ENCODE results near the gene IRX6. TPM values are rescaled to one million over a fixed set of nuclear protein-coding genes. Genes with fewer than 3 reads are reported as not detected.
A peak's percentile ranks its signal among the peaks of the same experiment; 100 is the strongest.

Gene IRX6
- total and polyA plus RNA-seq, 2 donors (not counting 1 experiment from before 2014, with no cell fraction given), result not detected

DNA sequence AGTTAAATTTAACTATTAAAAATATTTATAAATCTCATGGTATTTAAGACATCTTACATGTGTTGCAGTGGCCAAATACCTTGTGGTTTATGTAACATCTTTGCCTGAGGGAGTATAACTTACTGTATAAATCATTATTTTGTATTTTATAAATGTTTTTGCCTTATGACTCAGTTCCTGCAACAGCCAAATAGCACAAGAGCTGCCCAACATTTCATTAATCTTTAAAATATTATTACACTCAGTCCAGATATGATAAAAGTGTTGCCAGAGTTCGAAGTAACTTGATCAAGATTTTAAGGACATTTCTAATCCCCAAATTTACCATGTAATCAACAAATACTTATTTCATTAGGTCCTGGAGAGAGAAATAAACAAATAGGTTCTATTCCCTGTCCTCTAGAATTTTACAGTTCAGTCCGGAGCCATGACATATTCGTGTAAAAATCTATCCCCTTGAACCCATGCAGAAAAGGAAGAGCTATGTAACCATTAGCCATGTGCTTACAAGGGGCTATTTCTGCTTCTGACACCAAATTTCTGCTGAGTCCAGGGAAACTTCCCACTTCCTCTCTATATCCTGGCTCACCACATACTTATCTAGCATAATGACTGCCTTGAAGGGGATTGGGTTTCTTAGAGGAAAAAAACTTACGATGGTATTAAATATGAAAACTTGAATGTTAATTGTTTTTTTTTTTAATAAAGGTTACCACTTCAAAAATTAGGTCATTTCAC, 44.0 kb downstream of the IRX6 start:
- H3K4me1 ChIP-seq (ENCODE audit: control insufficient read depth, extremely low read depth, insufficient read depth, low read length), result no peaks in the 10 kb centered on the region
- TF ChIP-seq EZH2 (IDR thresholded peaks at IDR 0.05; ENCODE audit: low read length, missing control alignments), result no peak
- TF ChIP-seq, protein P1, sequence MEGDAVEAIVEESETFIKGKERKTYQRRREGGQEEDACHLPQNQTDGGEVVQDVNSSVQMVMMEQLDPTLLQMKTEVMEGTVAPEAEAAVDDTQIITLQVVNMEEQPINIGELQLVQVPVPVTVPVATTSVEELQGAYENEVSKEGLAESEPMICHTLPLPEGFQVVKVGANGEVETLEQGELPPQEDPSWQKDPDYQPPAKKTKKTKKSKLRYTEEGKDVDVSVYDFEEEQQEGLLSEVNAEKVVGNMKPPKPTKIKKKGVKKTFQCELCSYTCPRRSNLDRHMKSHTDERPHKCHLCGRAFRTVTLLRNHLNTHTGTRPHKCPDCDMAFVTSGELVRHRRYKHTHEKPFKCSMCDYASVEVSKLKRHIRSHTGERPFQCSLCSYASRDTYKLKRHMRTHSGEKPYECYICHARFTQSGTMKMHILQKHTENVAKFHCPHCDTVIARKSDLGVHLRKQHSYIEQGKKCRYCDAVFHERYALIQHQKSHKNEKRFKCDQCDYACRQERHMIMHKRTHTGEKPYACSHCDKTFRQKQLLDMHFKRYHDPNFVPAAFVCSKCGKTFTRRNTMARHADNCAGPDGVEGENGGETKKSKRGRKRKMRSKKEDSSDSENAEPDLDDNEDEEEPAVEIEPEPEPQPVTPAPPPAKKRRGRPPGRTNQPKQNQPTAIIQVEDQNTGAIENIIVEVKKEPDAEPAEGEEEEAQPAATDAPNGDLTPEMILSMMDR (conservative IDR thresholded peaks at IDR 0.05 in 1 of 2, IDR thresholded peaks at IDR 0.05 in 1 of 2; ENCODE audit: low read depth in 1 of 2, low read length in 2 of 2), result no peak
- peak in 1 of 2 donors; percentile 68 for DNase-seq (ENCODE audit: low read depth in 2 of 2)

DNA sequence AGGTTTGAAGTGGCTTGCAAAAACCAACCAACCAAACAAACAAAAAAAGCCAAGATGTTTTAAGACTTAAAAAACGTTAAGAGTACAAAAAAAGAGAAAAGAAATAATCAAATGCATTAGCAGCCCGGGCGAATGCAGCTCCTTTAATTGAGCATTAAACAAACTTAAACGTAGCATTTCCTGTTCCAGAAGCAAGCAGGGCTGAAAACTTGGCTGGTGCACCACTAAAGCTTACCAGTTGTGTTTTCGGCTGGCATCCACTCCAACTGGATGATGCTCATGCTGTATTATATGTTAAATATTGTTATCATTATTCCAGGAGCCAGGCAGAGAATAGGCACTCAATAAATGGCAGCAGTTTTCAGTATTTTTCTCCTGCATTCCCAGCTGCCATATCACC, 45.1 kb downstream of the IRX6 start:
- H2AFZ ChIP-seq (ENCODE audit: low read length), result no peak overlapping the region
- H3K4me3 ChIP-seq (replicated peaks in 1 of 4; ENCODE audit: control extremely low read depth in 1 of 4, insufficient read depth in 1 of 4, low read depth in 3 of 4, low read length in 4 of 4), result no peak overlapping the region
- TF ChIP-seq, protein P1 (conservative IDR thresholded peaks at IDR 0.05 in 1 of 2, IDR thresholded peaks at IDR 0.05 in 1 of 2; ENCODE audit: low read depth in 1 of 2, low read length in 2 of 2), result no peak
- TF ChIP-seq EZH2 (IDR thresholded peaks at IDR 0.05; ENCODE audit: low read length, missing control alignments), result no peak
- no peaks in the 10 kb centered on the region for H3K9me3 ChIP-seq (ENCODE audit: control insufficient read depth, insufficient read depth, low read depth, low read length)
- no peak overlapping the region for H3K4me2 ChIP-seq (ENCODE audit: extremely low read depth, insufficient read depth, low read length)
- no peak for DNase-seq (ENCODE audit: low read depth in 2 of 2)
- H3K9ac ChIP-seq (ENCODE audit: insufficient read depth, low read length), result no peak overlapping the region
- no peak overlapping the region for H3K27ac ChIP-seq (ENCODE audit: insufficient read depth, low read length)
- H4K20me1 ChIP-seq (ENCODE audit: control insufficient read depth, extremely low read depth, insufficient read depth, low read length), result no peaks in the 10 kb centered on the region
- H3K79me2 ChIP-seq (ENCODE audit: control insufficient read depth, insufficient read depth, low read length), result no peaks in the 10 kb centered on the region
- peaks cover 2% of the 10 kb centered on the region for H3K27me3 ChIP-seq (ENCODE audit: control insufficient read depth, insufficient read depth, low read length)
- no peaks in the 10 kb centered on the region for H3K4me1 ChIP-seq (ENCODE audit: control insufficient read depth, extremely low read depth, insufficient read depth, low read length)
- no peaks in the 10 kb centered on the region for H3K36me3 ChIP-seq (ENCODE audit: control insufficient read depth, insufficient read depth, low read length)

More for the DNA sequence above, 44.0 kb downstream of the IRX6 start:
- Histone ChIP-seq H3K9ac (ENCODE audit: insufficient read depth, low read length) (no peak overlapping the region), H3K4me2 (ENCODE audit: extremely low read depth, insufficient read depth, low read length) (no peak overlapping the region), H3K27ac (ENCODE audit: insufficient read depth, low read length) (no peak overlapping the region), H3K79me2 (ENCODE audit: control insufficient read depth, insufficient read depth, low read length) (no peaks in the 10 kb centered on the region), H4K20me1 (ENCODE audit: control insufficient read depth, extremely low read depth, insufficient read depth, low read length) (no peaks in the 10 kb centered on the region), H3K9me3 (ENCODE audit: control insufficient read depth, insufficient read depth, low read depth, low read length) (no peaks in the 10 kb centered on the region), H3K4me3 (replicated peaks in 1 of 4; ENCODE audit: control extremely low read depth in 1 of 4, insufficient read depth in 1 of 4, low read depth in 3 of 4, low read length in 4 of 4) (no peak overlapping the region), H2AFZ (ENCODE audit: low read length) (no peak overlapping the region), H3K36me3 (ENCODE audit: control insufficient read depth, insufficient read depth, low read length) (no peaks in the 10 kb centered on the region), H3K27me3 (ENCODE audit: control insufficient read depth, insufficient read depth, low read length) (peaks cover 2% of the 10 kb centered on the region)

DNA sequence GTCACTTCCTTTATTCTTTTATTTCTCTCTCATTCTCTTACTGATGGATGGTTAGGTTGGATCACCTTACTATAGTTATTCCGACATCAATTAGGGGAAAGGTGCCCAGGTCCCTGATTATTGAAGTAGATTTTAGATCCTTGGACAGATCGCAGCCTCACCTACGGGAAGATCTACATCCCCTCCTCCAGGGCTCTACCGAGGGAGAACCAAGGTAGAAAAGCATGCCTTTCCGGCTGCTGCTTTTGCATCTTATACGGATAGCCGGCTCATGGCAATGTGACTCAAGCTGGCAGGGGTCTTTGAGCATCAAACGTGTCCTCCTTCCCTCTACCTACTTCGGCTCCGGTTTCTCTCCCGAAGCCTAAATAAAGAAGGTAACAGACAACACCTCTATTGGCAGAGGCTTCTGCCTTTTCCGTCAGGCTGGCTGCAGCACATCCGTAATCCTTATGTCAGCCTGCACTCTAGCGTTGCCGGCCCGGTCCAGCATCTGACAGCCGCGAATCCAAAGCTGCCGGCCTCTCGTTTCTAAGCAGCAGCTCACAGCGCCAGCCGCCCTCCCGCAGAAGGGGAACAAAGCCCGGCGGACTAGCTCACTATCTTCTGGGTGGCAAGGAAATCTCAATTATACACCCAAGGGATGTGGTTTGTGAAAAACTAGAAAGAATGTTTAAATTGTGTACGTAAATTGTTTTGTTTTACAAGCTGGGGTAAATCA, 46.9 kb downstream of the IRX6 start:
- no peaks in the 10 kb centered on the region for H3K36me3 ChIP-seq (ENCODE audit: control insufficient read depth, insufficient read depth, low read length)
- no peak overlapping the region for H2AFZ ChIP-seq (ENCODE audit: low read length)
- H3K9me3 ChIP-seq (ENCODE audit: control insufficient read depth, insufficient read depth, low read depth, low read length), result no peaks in the 10 kb centered on the region
- H3K79me2 ChIP-seq (ENCODE audit: control insufficient read depth, insufficient read depth, low read length), result no peaks in the 10 kb centered on the region
- peaks cover 2% of the 10 kb centered on the region for H3K27me3 ChIP-seq (ENCODE audit: control insufficient read depth, insufficient read depth, low read length)
- DNase-seq (ENCODE audit: low read depth in 2 of 2), result peak; percentile 22 to 27
- H3K9ac ChIP-seq (ENCODE audit: insufficient read depth, low read length), result no peak overlapping the region
- no peaks in the 10 kb centered on the region for H3K4me1 ChIP-seq (ENCODE audit: control insufficient read depth, extremely low read depth, insufficient read depth, low read length)
- no peak overlapping the region for H3K27ac ChIP-seq (ENCODE audit: insufficient read depth, low read length)
- no peak overlapping the region for H3K4me2 ChIP-seq (ENCODE audit: extremely low read depth, insufficient read depth, low read length)
- no peak overlapping the region for H3K4me3 ChIP-seq (replicated peaks in 1 of 4; ENCODE audit: control extremely low read depth in 1 of 4, insufficient read depth in 1 of 4, low read depth in 3 of 4, low read length in 4 of 4)
- TF ChIP-seq, protein P1 (conservative IDR thresholded peaks at IDR 0.05 in 1 of 2, IDR thresholded peaks at IDR 0.05 in 1 of 2; ENCODE audit: low read depth in 1 of 2, low read length in 2 of 2), result peak; percentile 34 to 46
- no peak for TF ChIP-seq EZH2 (IDR thresholded peaks at IDR 0.05; ENCODE audit: low read length, missing control alignments)
- H4K20me1 ChIP-seq (ENCODE audit: control insufficient read depth, extremely low read depth, insufficient read depth, low read length), result no peaks in the 10 kb centered on the region
